ENCODE data around the gene RNF220.
"Not testable (repeated sequence)": the region's sequence is repeated elsewhere in the genome, so short reads cannot be mapped to it uniquely, and the experiment has no call there.

Gene RNF220

GRCh38 chr1:44663417-44663816 is 258.4 kb downstream of the RNF220 start:
- in situ Hi-C loops (cut with MboI; ENCODE audit: low pct_unique_long_range_greater_than_20kb, low sequenced_read_pairs, unreplicated experiment) = no loop called here
- no peak for TF ChIP-seq CTCF (IDR thresholded peaks at IDR 0.05; ENCODE audit: extremely low read depth, insufficient read depth, missing control alignments)
- DNase-seq (ENCODE audit: low spot score) = no peak

GRCh38 chr1:44664730-44665370 is 259.8 kb downstream of the RNF220 start:
- DNase-seq (ENCODE audit: low spot score) = no peak
- in situ Hi-C loops (cut with MboI; ENCODE audit: low pct_unique_long_range_greater_than_20kb, low sequenced_read_pairs, unreplicated experiment) = no loop called here
- TF ChIP-seq CTCF (IDR thresholded peaks at IDR 0.05; ENCODE audit: extremely low read depth, insufficient read depth, missing control alignments) = peak; percentile 4

GRCh38 chr1:44666719-44667118 is 261.7 kb downstream of the RNF220 start:
- in situ Hi-C loops (cut with MboI; ENCODE audit: low pct_unique_long_range_greater_than_20kb, low sequenced_read_pairs, unreplicated experiment) = not testable (repeated sequence)

GRCh38 chr1:44670751-44671640 is 265.9 kb downstream of the RNF220 start:
- no peak for TF ChIP-seq CTCF (IDR thresholded peaks at IDR 0.05; ENCODE audit: extremely low read depth, insufficient read depth, missing control alignments)
- in situ Hi-C loops (cut with MboI; ENCODE audit: low pct_unique_long_range_greater_than_20kb, low sequenced_read_pairs, unreplicated experiment) = no loop called here

More at GRCh38 chr1:44666719-44667118, 261.7 kb downstream of the RNF220 start:
- DNase-seq (ENCODE audit: low spot score) = not testable (repeated sequence)

GRCh38 chr1:44672254-44672955 is 267.4 kb downstream of the RNF220 start:
- no peak for TF ChIP-seq CTCF (IDR thresholded peaks at IDR 0.05; ENCODE audit: extremely low read depth, insufficient read depth, missing control alignments)
- no peak for DNase-seq (ENCODE audit: low spot score)
- in situ Hi-C loops (cut with MboI; ENCODE audit: low pct_unique_long_range_greater_than_20kb, low sequenced_read_pairs, unreplicated experiment) = no loop called here

More at GRCh38 chr1:44670751-44671640, 265.9 kb downstream of the RNF220 start:
- no peak for DNase-seq (ENCODE audit: low spot score)

GRCh38 chr1:44672961-44673674 is 268.1 kb downstream of the RNF220 start:
- no peak for TF ChIP-seq CTCF (IDR thresholded peaks at IDR 0.05; ENCODE audit: extremely low read depth, insufficient read depth, missing control alignments)
- in situ Hi-C loops (cut with MboI; ENCODE audit: low pct_unique_long_range_greater_than_20kb, low sequenced_read_pairs, unreplicated experiment) = no loop called here
- no peak for DNase-seq (ENCODE audit: low spot score)

All from GM13977 (cell line).